OCI-LY7 (cell line): ENCODE results near the gene GPLD1.

Source experiments
- EZH2phosphoT487 ChIP-seq: fragments of 200-600 bp; sonication (generic); IDR thresholded peaks from 2 replicates; pipeline ENCODE4 v1.6.1; 2018; ENCODE audit warnings: low read depth, borderline replicate concordance, mild to moderate bottlenecking, mixed run types, antibody characterized with exemption, low read length, moderate library complexity, mixed read lengths
- TF ChIP-seq, protein P1 (sequence below): fragments of 200-600 bp; sonication (generic); conservative IDR thresholded peaks from 2 replicates; pipeline ENCODE4 v1.5.1; 2014; ENCODE audit warnings: mild to moderate bottlenecking, antibody characterized with exemption, low read length, moderate library complexity, mixed read lengths

DNA sequence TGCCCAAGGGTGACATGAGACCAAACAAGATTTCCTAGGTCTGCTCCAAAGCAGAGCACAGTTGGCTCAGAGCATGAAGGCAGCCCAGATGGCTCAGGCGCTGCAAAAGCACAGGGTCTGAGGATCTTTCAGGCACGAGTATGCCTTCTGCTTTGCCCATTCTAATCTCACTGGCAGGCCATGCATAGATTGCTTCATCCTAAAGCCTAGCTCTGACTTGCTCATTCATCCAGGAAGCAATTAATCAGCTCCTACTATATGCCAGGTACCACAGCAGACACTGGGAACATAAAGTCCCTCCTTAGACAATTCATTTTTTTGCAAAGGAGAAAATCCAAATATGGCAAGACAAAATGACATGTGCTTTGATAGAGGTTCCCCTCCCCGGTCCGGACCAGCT lies 31.2 kb downstream of the GPLD1 start:
- TF ChIP-seq EZH2phosphoT487, result no peak
- TF ChIP-seq, protein P1, sequence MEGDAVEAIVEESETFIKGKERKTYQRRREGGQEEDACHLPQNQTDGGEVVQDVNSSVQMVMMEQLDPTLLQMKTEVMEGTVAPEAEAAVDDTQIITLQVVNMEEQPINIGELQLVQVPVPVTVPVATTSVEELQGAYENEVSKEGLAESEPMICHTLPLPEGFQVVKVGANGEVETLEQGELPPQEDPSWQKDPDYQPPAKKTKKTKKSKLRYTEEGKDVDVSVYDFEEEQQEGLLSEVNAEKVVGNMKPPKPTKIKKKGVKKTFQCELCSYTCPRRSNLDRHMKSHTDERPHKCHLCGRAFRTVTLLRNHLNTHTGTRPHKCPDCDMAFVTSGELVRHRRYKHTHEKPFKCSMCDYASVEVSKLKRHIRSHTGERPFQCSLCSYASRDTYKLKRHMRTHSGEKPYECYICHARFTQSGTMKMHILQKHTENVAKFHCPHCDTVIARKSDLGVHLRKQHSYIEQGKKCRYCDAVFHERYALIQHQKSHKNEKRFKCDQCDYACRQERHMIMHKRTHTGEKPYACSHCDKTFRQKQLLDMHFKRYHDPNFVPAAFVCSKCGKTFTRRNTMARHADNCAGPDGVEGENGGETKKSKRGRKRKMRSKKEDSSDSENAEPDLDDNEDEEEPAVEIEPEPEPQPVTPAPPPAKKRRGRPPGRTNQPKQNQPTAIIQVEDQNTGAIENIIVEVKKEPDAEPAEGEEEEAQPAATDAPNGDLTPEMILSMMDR, result no peak
